Stimulated activated CD8-positive, alpha-beta memory T cell treated with anti-CD3 and anti-CD28 coated beads, Interleukin-12 subunit alpha, Interleukin-12 subunit beta, amount 100 ng/mL, for 4 hours (primary cell): ENCODE measurements around the gene TERT.

ENCODE experiments used
- DNase-seq: peaks from one replicate; pipeline ENCODE4 v3.0.0-alpha.2; 2020; ENCODE audit warnings: low read depth

TERT gene

DNA sequence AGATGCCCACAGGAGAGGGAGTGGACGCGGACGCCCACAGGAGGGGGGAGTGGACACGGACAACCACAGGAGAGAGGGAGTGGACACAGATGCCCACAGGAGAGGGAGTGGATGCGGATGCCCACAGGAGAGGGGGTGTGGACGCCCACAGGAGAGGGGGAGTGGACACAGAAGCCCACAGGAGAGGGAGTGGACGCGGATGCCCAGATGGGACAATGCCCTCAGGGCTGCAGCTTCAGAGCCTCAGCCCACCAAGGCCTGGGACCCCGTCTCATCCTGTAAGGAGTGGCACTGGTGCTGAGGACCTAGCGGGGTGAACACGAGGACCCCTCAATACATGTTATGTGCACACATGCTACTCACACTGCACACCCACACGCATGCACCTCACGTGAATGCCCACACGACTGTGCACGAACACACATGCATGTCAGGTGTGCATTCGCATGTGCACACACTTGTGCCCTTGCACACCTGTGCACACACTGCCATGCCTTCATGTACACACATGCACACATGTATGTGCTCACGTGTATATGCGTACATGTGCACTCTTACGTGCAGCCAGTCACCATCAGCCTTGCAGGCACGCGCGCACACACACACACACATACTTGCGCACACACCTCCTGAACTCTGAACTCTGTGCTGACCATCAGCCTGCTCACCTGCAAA lies 34.9 kb downstream of the TERT start:
- no peak for DNase-seq

GRCh38 chr5:1257841-1258240 lies 37.0 kb downstream of the TERT start:
- DNase-seq, result no peak

DNA sequence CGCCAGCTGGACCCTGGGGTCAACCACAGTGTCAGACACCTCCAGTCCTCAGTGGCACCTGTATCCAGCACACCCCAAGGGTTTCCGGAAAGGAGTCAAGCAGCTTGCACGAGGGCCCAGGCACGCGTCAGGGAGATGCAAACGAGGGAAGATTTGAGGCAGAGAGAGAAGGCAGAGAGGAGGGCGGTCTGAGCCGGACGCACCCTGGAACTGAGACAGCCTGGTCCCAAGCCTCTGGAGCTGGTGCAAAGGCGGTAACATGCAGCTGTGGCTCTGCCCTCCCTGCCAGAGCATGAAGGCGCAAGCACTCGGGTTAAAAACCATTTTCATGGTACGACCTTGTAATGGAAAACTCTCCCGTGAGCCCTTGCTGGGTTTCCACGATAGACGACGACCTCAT lies 37.5 kb downstream of the TERT start:
- DNase-seq, result no peak

DNA sequence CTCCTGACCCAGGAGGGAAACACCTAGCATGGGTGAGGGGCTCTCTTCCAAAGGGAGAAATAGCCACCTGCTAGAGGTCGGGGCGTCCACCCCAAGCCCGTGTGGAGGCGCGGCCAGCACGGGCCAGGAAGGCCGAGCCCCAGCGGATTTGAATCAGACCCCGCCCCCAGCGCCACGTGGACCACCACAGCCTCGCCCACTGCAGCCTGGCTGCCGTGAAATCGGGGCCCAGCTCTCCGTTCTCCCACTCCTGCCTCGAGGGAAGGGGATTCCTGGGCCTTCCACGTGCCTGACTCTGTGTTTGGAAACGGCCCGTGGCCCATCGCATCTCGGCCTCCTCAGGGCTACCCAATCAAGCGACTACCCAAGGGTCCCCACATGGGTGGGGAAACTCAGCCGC lies 38.1 kb downstream of the TERT start:
- no peak for DNase-seq

DNA sequence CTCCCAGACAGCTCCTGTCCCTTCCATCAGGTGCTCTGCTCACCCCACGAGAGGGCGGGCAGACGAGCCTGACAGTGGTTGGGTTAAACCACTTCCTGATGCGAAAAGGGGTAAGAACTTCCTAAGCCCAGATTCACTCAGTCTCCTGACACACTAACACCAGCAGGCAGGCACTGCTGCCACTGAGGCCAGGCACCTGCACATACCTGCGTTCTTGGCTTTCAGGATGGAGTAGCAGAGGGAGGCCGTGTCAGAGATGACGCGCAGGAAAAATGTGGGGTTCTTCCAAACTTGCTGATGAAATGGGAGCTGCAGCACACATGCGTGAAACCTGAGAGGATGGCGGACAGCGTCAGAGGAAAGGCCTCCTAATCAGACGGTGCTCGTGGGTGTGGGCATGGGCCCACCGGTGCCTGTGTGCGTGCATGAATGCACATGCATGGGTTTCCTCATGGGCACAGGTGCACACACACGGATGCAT lies 39.7 kb downstream of the TERT start:
- DNase-seq, result no peak

- no peak for DNase-seq
Observed at GRCh38 chr5:1254196-1254595, 40.7 kb downstream of the TERT start.

GRCh38 chr5:1253456-1254105 lies 41.3 kb downstream of the TERT start:
- no peak for DNase-seq

- DNase-seq, result no peak
Observed at GRCh38 chr5:1252681-1253080, 42.2 kb downstream of the TERT start.

DNA sequence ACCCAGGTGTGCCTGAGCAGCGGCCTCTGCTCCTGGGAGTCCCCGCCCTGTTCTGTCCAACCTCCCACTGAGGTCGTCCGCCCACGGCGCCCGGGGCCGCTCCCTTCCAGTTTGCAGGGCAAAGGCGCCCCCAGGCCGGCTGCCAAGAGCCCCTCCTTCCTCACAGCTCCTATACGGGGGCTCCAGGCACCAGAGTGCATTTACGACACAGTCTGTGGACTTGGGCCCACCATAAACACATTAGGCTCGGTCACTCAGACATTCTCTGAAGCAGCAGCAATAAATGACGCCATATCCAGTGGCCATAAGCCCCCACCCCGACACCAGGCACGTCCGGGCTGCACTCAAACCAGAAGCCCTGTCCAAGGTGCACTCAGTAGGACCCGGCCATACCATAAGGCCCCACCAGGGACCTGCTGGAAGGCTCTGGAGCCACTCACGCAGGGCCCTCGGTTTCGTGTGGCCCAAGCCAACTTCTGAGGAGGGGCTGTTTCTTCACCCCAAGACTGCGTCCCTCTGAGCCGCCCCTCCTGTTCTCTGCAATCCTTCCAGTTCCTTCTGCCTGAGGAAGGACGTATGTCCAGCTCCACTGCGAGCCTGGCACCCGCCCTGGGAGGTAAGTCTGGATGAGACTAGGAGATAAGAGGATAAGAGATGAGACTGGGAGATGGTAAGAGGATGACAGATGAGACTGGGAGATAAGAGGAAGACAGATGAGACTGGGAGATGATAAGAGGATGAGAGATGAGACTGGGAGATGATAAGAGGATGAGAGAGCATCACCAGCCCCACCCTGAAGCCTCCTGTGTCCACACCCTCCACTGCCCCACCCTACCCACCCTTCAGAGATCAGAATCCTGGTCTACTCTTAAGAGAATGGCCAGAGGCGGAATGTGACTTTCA lies 42.9 kb downstream of the TERT start:
- DNase-seq, result no peak

DNA sequence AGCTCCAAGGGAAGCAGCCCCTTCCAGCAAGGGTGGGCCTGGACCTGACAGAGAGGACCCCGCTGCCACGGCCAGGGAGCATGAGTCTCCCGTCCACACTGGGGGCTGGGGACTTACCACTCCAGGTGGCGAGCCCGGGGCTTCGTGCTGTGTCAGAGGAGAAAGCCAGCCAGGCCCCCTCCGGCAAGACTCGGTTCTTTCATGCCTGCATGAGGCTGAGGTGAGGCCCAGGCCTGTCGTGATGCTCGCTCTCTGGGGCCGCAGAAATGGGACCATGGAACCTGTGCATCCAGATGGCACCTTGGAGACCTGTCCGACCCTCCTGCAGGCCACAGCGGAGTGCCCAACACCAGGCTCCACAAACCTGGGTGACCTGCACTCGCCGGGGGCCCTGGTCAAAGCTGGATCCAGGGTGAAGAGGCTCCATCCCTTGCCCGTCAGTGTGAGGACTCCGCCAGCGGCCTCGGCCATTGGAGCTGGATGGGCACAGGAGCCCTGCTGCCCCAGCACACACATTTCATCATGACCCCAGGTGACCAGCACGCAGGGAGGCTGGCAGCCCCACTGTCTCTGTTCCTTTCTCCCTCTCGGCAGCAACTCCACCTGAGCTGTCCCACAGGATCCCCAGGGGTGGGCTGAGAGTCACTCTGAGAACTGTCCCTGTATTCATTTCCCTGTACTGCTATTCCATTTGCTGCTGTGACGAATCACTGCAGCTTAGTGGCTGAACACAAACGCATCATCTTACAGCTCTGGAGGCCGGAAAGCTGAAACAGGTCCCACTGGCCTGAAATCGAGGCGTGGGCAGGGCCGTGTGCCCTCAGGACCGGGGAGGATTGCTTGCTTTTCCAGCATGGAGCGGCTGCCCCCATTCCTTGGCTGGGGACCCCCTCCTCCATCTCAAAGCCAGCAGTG lies 45.2 kb downstream of the TERT start:
- no peak for DNase-seq

GRCh38 chr5:1247811-1248210 lies 47.1 kb downstream of the TERT start:
- DNase-seq, result no peak

GRCh38 chr5:1246711-1247431 lies 48.0 kb downstream of the TERT start:
- no peak for DNase-seq

DNA sequence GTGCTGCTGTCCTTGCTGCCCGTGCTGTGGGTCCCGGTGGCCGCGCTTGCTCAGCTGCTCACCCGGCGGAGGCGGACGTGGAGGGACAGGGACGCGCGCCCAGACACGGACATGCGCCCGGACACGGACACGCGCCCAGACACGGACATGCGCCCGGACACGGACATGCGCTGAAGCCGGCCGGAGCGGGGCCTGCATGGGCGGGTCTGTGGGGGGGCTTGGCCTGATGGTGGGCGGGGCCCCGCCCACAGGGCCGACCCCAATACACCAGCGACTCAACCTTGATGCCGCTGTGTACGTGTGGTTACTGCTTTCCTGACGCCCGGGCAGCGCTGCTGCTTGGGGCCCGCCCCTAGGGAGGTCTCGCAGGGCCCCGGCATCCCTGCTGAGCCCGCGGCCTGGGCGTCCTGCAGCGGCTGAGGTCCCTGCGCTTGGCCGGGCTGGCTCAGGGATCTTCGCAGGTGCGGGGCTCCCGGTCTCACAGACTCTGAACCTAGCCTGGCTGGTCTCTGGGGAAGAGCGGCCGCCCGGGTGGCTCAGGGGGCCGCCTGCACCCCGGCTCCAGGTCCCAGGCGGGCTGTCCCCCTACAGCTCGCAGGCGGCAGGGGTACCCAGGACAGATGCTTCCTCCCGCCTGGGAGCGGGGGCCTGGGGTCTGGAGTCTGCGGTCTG lies 48.8 kb downstream of the TERT start:
- no peak for DNase-seq

GRCh38 chr5:1244976-1245375 lies 49.9 kb downstream of the TERT start:
- DNase-seq, result no peak

GRCh38 chr5:1244255-1244654 lies 50.6 kb downstream of the TERT start:
- DNase-seq, result no peak

- no peak for DNase-seq
Observed at GRCh38 chr5:1243487-1244130, 51.3 kb downstream of the TERT start.

- DNase-seq, result no peak
Observed at GRCh38 chr5:1242733-1243486, 52.0 kb downstream of the TERT start.

- DNase-seq, result no peak
Observed at GRCh38 chr5:1241509-1242080, 53.3 kb downstream of the TERT start.
